Esophagus squamous epithelium (tissue), 5 donors: ENCODE measurements around the gene ASMTL. TPM values are rescaled to one million over a fixed set of nuclear protein-coding genes. Genes with fewer than 3 reads are reported as not detected.
"Not testable (repeated sequence)": the region's sequence is repeated elsewhere in the genome, so short reads cannot be mapped to it uniquely, and the experiment has no call there.

ENCODE experiments used
- DNase-seq: peaks from one replicate; lab custom pipeline; 2025; lab: John Stamatoyannopoulos, UW
- H3K27ac ChIP-seq, 4 donors: fragments of 200-600 bp; sonication (generic); one replicate each; pipeline ENCODE4 v1.5.1; 2016 to 2019; ENCODE audit warnings: mild to moderate bottlenecking in 1 of 4
- H3K27me3 ChIP-seq, 4 donors: fragments of 200-600 bp; sonication (generic); 1 replicate in 3 of 4; 2 replicates in 1 of 4; pipeline versions ENCODE4 v1.5.1 to v1.6.0; 2017 to 2021; ENCODE audit warnings: antibody characterized with exemption in 1 of 4
- H3K36me3 ChIP-seq, 3 donors: fragments of 200-600 bp; sonication (generic); one replicate each; pipeline ENCODE4 v1.5.1; 2016 to 2019
- H3K4me1 ChIP-seq, 3 donors: fragments of 200-600 bp; sonication (generic); one replicate each; pipeline ENCODE4 v1.5.1; 2017 to 2019
- H3K4me3 ChIP-seq, 4 donors: fragments of 200-600 bp; sonication (generic); 1 replicate in 3 of 4; 2 replicates in 1 of 4; pipeline ENCODE4 v1.5.1; 2016 to 2019; ENCODE audit warnings: mild to moderate bottlenecking in 2 of 4, moderate library complexity in 1 of 4
- H3K9me3 ChIP-seq, 3 donors: fragments of 200-600 bp; sonication (generic); one replicate each; pipeline ENCODE4 v1.5.1; 2016 to 2019
- CTCF ChIP-seq, 6 experiments: fragments of 450-650 bp in 4 of 6; fragments of 200-600 bp in 2 of 6; sonication (generic) in 2 of 6; IDR thresholded peaks; one replicate each; pipeline ENCODE4 v1.5.1; 2016 to 2019; ENCODE audit warnings: antibody characterized with exemption in 6 of 6, mild to moderate bottlenecking in 4 of 6, moderate library complexity in 4 of 6
- POLR2A ChIP-seq, 4 donors: fragments of 450-650 bp; IDR thresholded peaks; one replicate each; pipeline ENCODE4 v1.6.1; 2017; ENCODE audit warnings: antibody characterized with exemption in 4 of 4, mild to moderate bottlenecking in 4 of 4, moderate library complexity in 3 of 4
- WGBS, 2 donors: methylation state at CpG; one replicate each; pipeline ENCODE4 v1.1.5; 2018; 5-methylcytosine and 5-hydroxymethylcytosine counted together
- intact Hi-C: fragments of 100-400 bp; cut with DNase I; formaldehyde crosslinking; loops from one replicate; pipeline ENCODE4 v1.15.0; 2022
- total RNA-seq, 4 donors: library from RNA; depleted of rRNA; stranded (reverse); fragments of >200 nt; gene quantifications; one replicate each; pipeline ENCODE4 v1.1.0, GENCODE V29; 2016
- donor health status: DM: yes; HTN: yes; CAD: no.

The ASMTL gene
- total RNA-seq, 4 donors from 2014 or later: 4.4 to 21.4 (median 11.1) TPM

- Histone ChIP-seq H3K27ac (no peak overlapping the region), H3K27me3 (peaks cover 0 to 2% (median 0%) of the 10 kb centered on the region in 4 donors), H3K4me1 (no peaks in the 10 kb centered on the region), H3K36me3 (no peaks in the 10 kb centered on the region), H3K9me3 (peaks cover 0 to 8% (median 0%) of the 10 kb centered on the region in 3 donors), H3K4me3 (no peak overlapping the region)
- intact Hi-C loops: no loop called here
- WGBS, 2 donors: 94% methylated on average over 4 of the region's 4 CpGs
- no peak for DNase-seq
- TF ChIP-seq POLR2A (IDR thresholded peaks at IDR 0.05) (no peak), CTCF (IDR thresholded peaks at IDR 0.05) (no peak)
Observed at GRCh38 chrX:1475481-1475880, 22.8 kb upstream of the ASMTL start.

GRCh38 chrX:1474593-1474992, 21.9 kb upstream of the ASMTL start:
- intact Hi-C loops, H3K36me3 ChIP-seq, DNase-seq, H3K4me1 ChIP-seq, H3K4me3 ChIP-seq, H3K27ac ChIP-seq, H3K9me3 ChIP-seq: not testable (repeated sequence)
- peaks cover 0 to 10% (median 0%) of the 10 kb centered on the region in 4 donors for H3K27me3 ChIP-seq
- 62 to 65% methylated on average over 2 of the region's 2 CpGs for WGBS, 2 donors

GRCh38 chrX:1472975-1473374, 20.3 kb upstream of the ASMTL start:
- intact Hi-C loops: no loop called here
- WGBS, 2 donors: 83 to 89% methylated on average over 2 of the region's 2 CpGs
- Histone ChIP-seq H3K27me3 (peaks cover 0 to 20% (median 0%) of the 10 kb centered on the region in 4 donors), H3K27ac (no peak overlapping the region), H3K9me3 (no peaks in the 10 kb centered on the region), H3K4me3 (no peak overlapping the region), H3K4me1 (no peaks in the 10 kb centered on the region), H3K36me3 (no peaks in the 10 kb centered on the region)
- no peak for TF ChIP-seq CTCF (IDR thresholded peaks at IDR 0.05)
- TF ChIP-seq POLR2A (IDR thresholded peaks at IDR 0.05): no peak
- no peak for DNase-seq

- Histone ChIP-seq H3K36me3 (no peaks in the 10 kb centered on the region), H3K4me3 (no peak overlapping the region), H3K4me1 (peaks cover 0 to 21% (median 0%) of the 10 kb centered on the region in 3 donors), H3K9me3 (no peaks in the 10 kb centered on the region), H3K27me3 (peaks cover 0 to 67% (median 0%) of the 10 kb centered on the region in 4 donors), H3K27ac (peak overlapping the region in 2 of 4 donors; percentile 35 to 63)
- WGBS, 2 donors: 29 to 41% methylated on average over 9 to 15 of the region's 20 CpGs
- DNase-seq: no peak
- intact Hi-C loops: no loop called here
- TF ChIP-seq POLR2A (IDR thresholded peaks at IDR 0.05) (no peak), CTCF (IDR thresholded peaks at IDR 0.05) (no peak)
Observed at GRCh38 chrX:1468250-1468772, 15.6 kb upstream of the ASMTL start.

- no peaks in the 10 kb centered on the region for H3K36me3 ChIP-seq
- peaks cover 0 to 21% (median 0%) of the 10 kb centered on the region in 3 donors for H3K4me1 ChIP-seq
- peak; percentile 11 for DNase-seq
- peak overlapping the region in 2 of 4 donors; percentile 6 to 30 for H3K4me3 ChIP-seq
- H3K9me3 ChIP-seq: no peaks in the 10 kb centered on the region
- peak overlapping the region in 2 of 4 donors; percentile 35 to 63 for H3K27ac ChIP-seq
- WGBS, 2 donors: 28 to 42% methylated on average over 11 to 16 of the region's 20 CpGs
- peaks cover 0 to 67% (median 0%) of the 10 kb centered on the region in 4 donors for H3K27me3 ChIP-seq
- TF ChIP-seq CTCF (IDR thresholded peaks at IDR 0.05): no peak
- intact Hi-C loops: no loop called here
Observed at GRCh38 chrX:1466971-1467561, 14.4 kb upstream of the ASMTL start.
